ENCODE data around the gene HADHA.

HADHA gene

GRCh38 chr2:26245231-26245732 lies 850 bp upstream of the HADHA start:
- peak in 1 of 2 donors; percentile 29 for DNase-seq (ENCODE audit: low read depth in 2 of 2)

GRCh38 chr2:26243470-26244308 lies 743 bp downstream of the HADHA start:
- DNase-seq (ENCODE audit: low read depth in 2 of 2) = no peak

GRCh38 chr2:26241928-26242436 lies 2.5 kb downstream of the HADHA start:
- DNase-seq (ENCODE audit: low read depth in 2 of 2) = no peak

GRCh38 chr2:26238311-26238958 lies 6.0 kb downstream of the HADHA start:
- DNase-seq (ENCODE audit: low read depth in 2 of 2) = no peak

GRCh38 chr2:26237868-26238267 lies 6.6 kb downstream of the HADHA start:
- DNase-seq (ENCODE audit: low read depth in 2 of 2) = no peak

- no peak for DNase-seq (ENCODE audit: low read depth in 2 of 2)
Measured at GRCh38 chr2:26235089-26235488, 9.3 kb downstream of the HADHA start.

- DNase-seq (ENCODE audit: low read depth in 2 of 2) = no peak
Measured at GRCh38 chr2:26230806-26231205, 13.6 kb downstream of the HADHA start.

- DNase-seq (ENCODE audit: low read depth in 2 of 2) = no peak
Measured at GRCh38 chr2:26229595-26229994, 14.8 kb downstream of the HADHA start.

GRCh38 chr2:26224095-26224494 lies 20.3 kb downstream of the HADHA start:
- DNase-seq (ENCODE audit: low read depth in 2 of 2) = no peak

GRCh38 chr2:26223018-26223417 lies 21.4 kb downstream of the HADHA start:
- DNase-seq (ENCODE audit: low read depth in 2 of 2) = no peak

- no peak for DNase-seq (ENCODE audit: low read depth in 2 of 2)
Measured at GRCh38 chr2:26217720-26218119, 26.7 kb downstream of the HADHA start.

GRCh38 chr2:26216587-26216986 lies 27.8 kb downstream of the HADHA start:
- no peak for DNase-seq (ENCODE audit: low read depth in 2 of 2)

GRCh38 chr2:26215833-26216232 lies 28.6 kb downstream of the HADHA start:
- no peak for DNase-seq (ENCODE audit: low read depth in 2 of 2)

GRCh38 chr2:26214759-26215158 lies 29.7 kb downstream of the HADHA start:
- DNase-seq (ENCODE audit: low read depth in 2 of 2) = no peak

- DNase-seq (ENCODE audit: low read depth in 2 of 2) = no peak
Measured at GRCh38 chr2:26212011-26212410, 32.4 kb downstream of the HADHA start.

- DNase-seq (ENCODE audit: low read depth in 2 of 2) = no peak
Measured at GRCh38 chr2:26203906-26204305, 40.5 kb downstream of the HADHA start.

- no peak for DNase-seq (ENCODE audit: low read depth in 2 of 2)
Measured at GRCh38 chr2:26202981-26203490, 41.4 kb downstream of the HADHA start.

GRCh38 chr2:26197516-26197915 lies 46.9 kb downstream of the HADHA start:
- no peak for DNase-seq (ENCODE audit: low read depth in 2 of 2)

- no peak for DNase-seq (ENCODE audit: low read depth in 2 of 2)
Measured at GRCh38 chr2:26196683-26197418, 47.6 kb downstream of the HADHA start.

GRCh38 chr2:26195040-26195984 lies 49.1 kb downstream of the HADHA start:
- DNase-seq (ENCODE audit: low read depth in 2 of 2) = no peak
